ENCODE measurements around the gene MYO7A.
A peak's percentile ranks its signal among the peaks of the same experiment; 100 is the strongest.

The MYO7A gene

DNA sequence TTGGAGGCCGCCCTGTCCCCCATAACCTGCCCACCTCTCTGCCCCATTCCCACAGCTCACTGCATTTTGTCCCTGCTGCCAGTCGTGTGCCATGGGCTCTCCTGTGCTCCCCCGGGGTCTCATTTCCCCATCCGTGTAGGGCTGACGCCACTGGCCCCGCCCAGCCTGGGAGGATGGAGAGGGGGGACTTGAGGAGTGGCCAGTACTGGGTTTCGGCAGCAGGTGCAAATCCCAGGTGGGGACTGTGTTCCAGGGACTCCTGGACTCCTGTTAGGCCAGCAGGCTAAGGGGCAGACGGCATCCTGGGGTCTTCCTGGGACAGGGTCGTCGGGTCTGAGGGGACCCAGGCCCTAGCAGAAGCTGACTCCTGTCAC, 1.2 kb upstream of the MYO7A start:
- H3K4me3 ChIP-seq (replicated peaks; ENCODE audit: low read depth, low read length): peak overlapping the region; percentile 50
- DNase-seq (ENCODE audit: low read depth): no peak
- TF ChIP-seq, protein P1, sequence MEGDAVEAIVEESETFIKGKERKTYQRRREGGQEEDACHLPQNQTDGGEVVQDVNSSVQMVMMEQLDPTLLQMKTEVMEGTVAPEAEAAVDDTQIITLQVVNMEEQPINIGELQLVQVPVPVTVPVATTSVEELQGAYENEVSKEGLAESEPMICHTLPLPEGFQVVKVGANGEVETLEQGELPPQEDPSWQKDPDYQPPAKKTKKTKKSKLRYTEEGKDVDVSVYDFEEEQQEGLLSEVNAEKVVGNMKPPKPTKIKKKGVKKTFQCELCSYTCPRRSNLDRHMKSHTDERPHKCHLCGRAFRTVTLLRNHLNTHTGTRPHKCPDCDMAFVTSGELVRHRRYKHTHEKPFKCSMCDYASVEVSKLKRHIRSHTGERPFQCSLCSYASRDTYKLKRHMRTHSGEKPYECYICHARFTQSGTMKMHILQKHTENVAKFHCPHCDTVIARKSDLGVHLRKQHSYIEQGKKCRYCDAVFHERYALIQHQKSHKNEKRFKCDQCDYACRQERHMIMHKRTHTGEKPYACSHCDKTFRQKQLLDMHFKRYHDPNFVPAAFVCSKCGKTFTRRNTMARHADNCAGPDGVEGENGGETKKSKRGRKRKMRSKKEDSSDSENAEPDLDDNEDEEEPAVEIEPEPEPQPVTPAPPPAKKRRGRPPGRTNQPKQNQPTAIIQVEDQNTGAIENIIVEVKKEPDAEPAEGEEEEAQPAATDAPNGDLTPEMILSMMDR (IDR thresholded peaks at IDR 0.05; ENCODE audit: low read length, missing control alignments): no peak

DNA sequence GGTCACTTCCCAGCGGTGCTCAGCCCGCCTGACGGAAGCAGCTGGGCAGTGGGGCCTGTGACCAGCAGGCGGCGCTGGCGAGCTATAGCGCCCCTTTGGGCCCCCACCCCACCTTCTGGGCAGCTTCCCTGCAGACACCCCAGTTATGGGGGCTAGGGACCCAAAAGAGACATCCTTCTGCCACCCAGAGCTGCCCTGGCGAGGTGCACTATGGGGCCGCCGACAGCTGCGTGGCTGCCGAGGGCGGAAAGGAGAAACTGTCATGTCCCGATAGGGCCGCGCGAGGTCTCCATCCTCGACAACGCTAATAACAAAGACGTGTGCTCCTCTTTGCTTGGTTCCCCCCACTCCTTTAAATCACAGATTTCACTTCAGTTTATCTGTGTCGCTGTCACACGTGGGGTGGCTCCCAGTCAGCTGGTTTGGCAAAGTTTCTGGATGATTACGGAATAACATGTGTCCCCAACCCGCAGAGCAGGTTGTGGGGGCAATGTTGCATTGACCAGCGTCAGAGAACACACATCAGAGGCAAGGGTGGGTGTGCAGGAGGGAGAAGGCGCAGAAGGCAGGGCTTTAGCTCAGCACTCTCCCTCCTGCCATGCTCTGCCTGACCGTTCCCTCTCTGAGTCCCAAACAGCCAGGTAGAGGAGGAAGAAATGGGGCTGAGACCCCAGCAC, 673 bp upstream of the MYO7A start:
- TF ChIP-seq, protein P1 (IDR thresholded peaks at IDR 0.05; ENCODE audit: low read length, missing control alignments): peak; percentile 92
- peak overlapping the region; percentile 50 for H3K4me3 ChIP-seq (replicated peaks; ENCODE audit: low read depth, low read length)
- peak; percentile 52 for DNase-seq (ENCODE audit: low read depth)

DNA sequence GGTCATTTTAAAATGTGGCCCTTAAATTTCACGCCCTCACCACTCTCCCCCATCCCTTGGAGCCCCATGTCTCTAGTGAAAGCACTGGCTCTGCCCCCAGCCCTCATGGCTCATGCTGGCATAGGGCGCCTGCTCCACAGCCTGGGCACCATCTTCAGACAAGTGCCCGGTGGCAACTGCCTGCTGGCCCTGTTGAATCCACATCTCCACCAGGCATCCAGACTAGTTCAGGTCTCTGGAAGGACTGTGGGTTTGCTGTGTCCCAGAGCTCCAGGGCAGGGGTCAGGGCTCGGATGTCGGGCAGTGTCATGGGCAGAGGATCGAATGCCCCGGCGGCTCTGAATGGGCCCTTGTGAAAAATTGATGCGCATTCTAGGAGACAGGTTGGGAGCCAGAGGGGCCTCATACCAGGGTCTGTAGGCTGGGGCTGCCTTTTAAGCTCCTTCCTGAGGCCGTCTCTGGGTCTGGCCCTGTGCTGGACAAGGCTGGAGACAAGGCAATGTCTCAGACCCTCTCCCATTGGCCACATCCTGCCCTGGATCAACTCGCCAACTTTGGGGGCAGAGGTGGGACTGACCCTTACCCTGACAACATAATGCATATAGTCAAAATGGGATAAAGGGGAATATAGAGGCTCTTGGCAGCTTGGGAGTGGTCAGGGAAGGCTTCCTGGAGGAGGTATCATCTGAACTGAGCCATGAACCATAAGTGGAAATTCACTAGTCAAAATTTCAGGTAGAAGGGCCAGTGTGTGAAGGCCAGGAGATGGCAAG, 1.2 kb downstream of the MYO7A start:
- DNase-seq (ENCODE audit: low read depth): no peak
- TF ChIP-seq, protein P1 (IDR thresholded peaks at IDR 0.05; ENCODE audit: low read length, missing control alignments): no peak
- H3K4me3 ChIP-seq (replicated peaks; ENCODE audit: low read depth, low read length): no peak overlapping the region

DNA sequence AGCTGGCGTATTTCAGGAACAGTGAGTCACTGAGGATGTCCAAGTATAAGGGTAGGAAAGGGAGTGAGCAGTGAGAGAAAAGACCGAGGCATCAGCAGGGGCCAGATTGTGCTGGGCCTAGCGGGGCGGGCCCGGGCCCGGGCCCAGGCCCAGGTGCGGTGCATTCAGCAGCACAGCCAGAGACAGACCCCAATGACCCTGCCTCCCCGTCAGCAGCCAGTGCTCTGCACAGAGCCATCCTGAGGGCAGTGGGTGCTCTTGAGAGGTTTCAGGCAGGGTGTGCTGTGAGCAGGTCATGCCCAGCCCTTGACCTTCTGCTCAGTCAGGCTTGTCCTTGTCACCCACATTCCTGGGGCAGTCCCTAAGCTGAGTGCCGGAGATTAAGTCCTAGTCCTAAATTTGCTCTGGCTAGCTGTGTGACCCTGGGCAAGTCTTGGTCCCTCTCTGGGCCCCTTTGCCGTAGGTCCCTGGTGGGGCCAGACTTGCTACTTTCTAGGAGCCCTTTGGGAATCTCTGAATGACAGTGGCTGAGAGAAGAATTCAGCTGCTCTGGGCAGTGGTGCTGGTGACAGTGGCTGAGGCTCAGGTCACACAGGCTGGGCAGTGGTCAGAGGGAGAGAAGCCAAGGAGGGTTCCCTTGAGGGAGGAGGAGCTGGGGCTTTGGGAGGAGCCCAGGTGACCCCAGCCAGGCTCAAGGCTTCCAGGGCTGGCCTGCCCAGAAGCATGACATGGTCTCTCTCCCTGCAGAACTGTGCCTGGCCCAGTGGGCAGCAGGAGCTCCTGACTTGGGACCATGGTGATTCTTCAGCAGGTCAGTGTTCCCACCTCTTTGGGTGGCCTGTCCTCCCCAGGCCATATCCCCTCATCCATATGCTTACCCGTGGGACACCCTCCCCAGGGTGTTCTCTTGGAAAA, 2.1 kb downstream of the MYO7A start:
- no peak for DNase-seq (ENCODE audit: low read depth)
- no peak overlapping the region for H3K4me3 ChIP-seq (replicated peaks; ENCODE audit: low read depth, low read length)
- TF ChIP-seq, protein P1 (IDR thresholded peaks at IDR 0.05; ENCODE audit: low read length, missing control alignments): no peak

DNA sequence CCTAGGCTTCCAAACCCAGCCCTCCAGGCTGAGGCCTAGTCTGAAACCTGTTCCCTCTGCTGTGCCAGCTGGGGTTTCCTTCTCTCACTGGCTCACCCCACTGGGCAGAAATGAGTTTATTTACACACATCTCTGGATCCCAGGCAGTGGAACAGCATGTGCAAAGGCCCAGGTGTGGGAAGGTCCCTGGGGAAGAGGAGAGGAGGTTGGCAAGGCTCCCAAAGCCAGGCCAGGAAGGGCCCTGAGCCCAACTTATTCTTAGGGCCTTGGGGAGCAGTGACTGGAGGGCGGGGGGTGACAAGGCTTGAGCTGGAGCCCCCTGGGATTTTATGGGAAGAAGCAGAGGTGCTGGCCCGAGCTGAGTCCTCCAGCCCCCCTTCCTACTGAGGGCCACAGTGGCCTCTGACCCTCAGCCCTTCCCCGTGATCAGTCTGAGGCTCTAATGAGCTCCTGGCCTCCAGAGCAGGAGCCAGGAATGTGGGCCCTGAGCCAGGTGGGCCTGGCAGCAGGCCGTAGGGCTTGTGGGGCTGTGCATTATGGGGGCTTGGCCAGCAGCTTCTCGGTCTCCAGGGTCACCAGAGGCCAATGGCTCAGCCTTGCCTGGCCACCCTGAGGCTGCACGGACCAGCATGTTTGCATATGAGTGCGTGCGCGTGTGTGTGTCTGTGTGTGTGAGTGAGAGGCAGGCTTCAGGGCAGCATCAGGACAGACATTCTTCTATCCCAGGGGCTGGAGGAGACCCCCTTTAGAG, 2.9 kb downstream of the MYO7A start:
- TF ChIP-seq, protein P1 (IDR thresholded peaks at IDR 0.05; ENCODE audit: low read length, missing control alignments): no peak
- no peak overlapping the region for H3K4me3 ChIP-seq (replicated peaks; ENCODE audit: low read depth, low read length)
- peak; percentile 50 for DNase-seq (ENCODE audit: low read depth)

DNA sequence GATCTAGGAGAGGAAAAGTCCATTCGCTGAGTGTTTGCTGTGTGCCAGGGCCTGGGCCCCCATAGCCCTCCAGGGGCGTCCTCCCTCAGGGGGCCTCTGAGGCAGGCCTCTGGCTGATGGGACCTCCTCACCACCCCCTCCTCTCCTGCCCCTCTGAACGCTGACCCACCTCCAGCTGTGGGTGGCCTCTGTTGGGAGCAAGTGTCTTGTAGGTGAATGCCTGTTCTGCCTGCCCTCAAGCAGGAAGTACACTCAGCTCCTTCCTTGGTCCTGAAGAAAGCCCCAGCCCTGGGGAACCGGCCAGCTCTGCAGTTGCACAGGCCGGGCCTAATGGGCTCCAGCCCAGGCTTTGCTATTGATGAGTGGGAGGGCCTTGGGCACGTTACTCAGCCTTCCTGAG, 3.5 kb downstream of the MYO7A start:
- TF ChIP-seq, protein P1 (IDR thresholded peaks at IDR 0.05; ENCODE audit: low read length, missing control alignments): no peak
- no peak overlapping the region for H3K4me3 ChIP-seq (replicated peaks; ENCODE audit: low read depth, low read length)
- DNase-seq (ENCODE audit: low read depth): no peak

Measured in fibroblast of pulmonary artery (primary cell).